MM.1S (cell line): ENCODE data around the gene PPOX.

Experiments
- CTCF ChIP-seq: fragments of 300-600 bp; sonication (generic); IDR thresholded peaks from 2 replicates; pipeline ENCODE4 v1.5.1; 2016; ENCODE audit warnings: antibody characterized with exemption, low read length, mixed read lengths
- EZH2 ChIP-seq: fragments of 300-600 bp; sonication (generic); optimal IDR thresholded peaks from 2 replicates; pipeline ENCODE3; 2017; ENCODE audit warnings: low read depth, mild to moderate bottlenecking, antibody characterized with exemption, low read length, mixed read lengths
- EZH2phosphoT487 ChIP-seq: fragments of 300-600 bp; sonication (generic); IDR thresholded peaks from 2 replicates; pipeline ENCODE4 v1.6.1; 2018; ENCODE audit warnings: antibody characterized with exemption, low read length

DNA sequence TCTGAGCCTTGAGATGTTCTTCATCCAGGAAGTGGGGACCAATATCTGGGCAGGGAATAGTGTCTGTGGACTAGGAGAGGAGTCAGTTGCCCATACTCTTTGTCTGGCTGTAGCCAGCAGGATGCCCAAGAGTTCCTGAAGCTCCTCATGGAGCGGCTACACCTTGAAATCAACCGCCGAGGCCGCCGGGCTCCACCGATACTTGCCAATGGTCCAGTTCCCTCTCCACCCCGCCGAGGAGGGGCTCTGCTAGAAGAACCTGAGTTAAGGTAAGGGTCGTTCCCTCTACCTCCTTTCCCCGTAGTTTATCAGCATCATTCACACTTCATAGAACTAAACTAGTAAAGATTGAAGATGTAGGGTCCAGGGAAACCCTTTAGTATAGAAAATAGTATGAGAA, 3.4 kb upstream of the PPOX start:
- TF ChIP-seq EZH2 (no peak), CTCF (no peak), EZH2phosphoT487 (no peak)
